ENCODE data around the gene RPS27L. TPM values are rescaled to one million over a fixed set of nuclear protein-coding genes. Genes with fewer than 3 reads are reported as not detected.

RPS27L gene
- total and polyA plus RNA-seq, 9 of the 15 experiments (the other 6 are each of a cell fraction or from before 2014, with no cell fraction given) = 72.2 to 382 (median 116) TPM

GRCh38 chr15:63109498-63109897 is 47.8 kb downstream of the RPS27L start:
- FAIRE-seq = no peak
- BruUV-seq (replicated peaks) = no TSS peak

DNA sequence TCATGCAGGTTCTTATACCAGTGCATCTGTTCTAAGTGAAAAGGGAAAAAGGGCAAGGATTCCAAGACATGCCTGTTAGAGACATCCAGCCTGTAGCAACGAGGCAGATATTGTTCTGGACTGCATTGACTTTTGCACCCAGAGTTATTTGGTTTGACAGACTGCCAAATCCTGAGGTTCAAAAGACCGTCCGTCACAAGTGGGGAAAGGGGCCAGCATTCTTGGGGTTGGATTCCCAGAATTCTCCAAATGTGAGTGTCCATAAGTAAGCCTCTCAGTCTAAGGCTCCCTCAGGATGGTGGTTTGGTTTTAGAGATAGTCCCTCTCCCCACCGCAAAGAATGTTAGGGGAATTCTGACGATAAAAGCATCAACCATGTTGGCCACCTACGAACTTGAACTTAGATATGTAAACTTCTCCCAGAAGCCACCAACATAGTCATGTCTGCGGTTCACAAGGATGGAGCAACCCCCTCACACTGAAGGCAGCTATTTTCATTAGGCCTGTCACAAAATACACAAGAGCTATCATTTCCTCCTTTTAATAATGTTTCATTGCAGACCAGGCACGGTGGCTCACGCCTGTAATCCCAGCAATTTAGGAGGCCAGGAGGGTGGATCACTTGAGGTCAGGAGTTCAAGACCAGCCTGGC is 49.3 kb downstream of the RPS27L start:
- POLR2A ChIA-PET = interaction anchor here (0.6 kb wide), 1 partner anchor 126 kb away, joined by 3 read pairs; no protein-coding TSS in a partner anchor
- TF ChIP-seq ZC3H8 (IDR thresholded peaks at IDR 0.05) = no peak
- TF ChIP-seq TCF3 (CRISPR knock-in tag; IDR thresholded peaks at IDR 0.05) = peak; percentile 61
- TF ChIP-seq CREM (IDR thresholded peaks at IDR 0.05; ENCODE audit: low read depth) = no peak
- no peak for TF ChIP-seq MTA1 (IDR thresholded peaks at IDR 0.05; ENCODE audit: borderline replicate concordance)
- no peak for TF ChIP-seq NR2C1 (IDR thresholded peaks at IDR 0.05)
- 0 out of 2 replicates have a peak, but pooled peaks have one; percentile 44 for TF ChIP-seq NR2C1 (tag; IDR thresholded peaks at IDR 0.05)
- no peak for TF ChIP-seq FIP1L1 (IDR thresholded peaks at IDR 0.05; ENCODE audit: low read depth, low read length, poor library complexity, severe bottlenecking)
- TF ChIP-seq L3MBTL2 (IDR thresholded peaks at IDR 0.05) = no peak
- TF ChIP-seq, protein P1, sequence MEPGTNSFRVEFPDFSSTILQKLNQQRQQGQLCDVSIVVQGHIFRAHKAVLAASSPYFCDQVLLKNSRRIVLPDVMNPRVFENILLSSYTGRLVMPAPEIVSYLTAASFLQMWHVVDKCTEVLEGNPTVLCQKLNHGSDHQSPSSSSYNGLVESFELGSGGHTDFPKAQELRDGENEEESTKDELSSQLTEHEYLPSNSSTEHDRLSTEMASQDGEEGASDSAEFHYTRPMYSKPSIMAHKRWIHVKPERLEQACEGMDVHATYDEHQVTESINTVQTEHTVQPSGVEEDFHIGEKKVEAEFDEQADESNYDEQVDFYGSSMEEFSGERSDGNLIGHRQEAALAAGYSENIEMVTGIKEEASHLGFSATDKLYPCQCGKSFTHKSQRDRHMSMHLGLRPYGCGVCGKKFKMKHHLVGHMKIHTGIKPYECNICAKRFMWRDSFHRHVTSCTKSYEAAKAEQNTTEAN (CRISPR knock-in tag; IDR thresholded peaks at IDR 0.05) = no peak
- 0 out of 2 replicates have a peak, but pooled peaks have one; percentile 23 for TF ChIP-seq HES1 (IDR thresholded peaks at IDR 0.05; ENCODE audit: low read depth)
- TF ChIP-seq RCOR1 (IDR thresholded peaks at IDR 0.05; ENCODE audit: borderline replicate concordance in 1 of 2, low read depth in 2 of 2, low read length in 2 of 2) = peak in 1 of 2 experiments; percentile 23; a peak in 1 of 4 replicates
- TF ChIP-seq RNF2 (IDR thresholded peaks at IDR 0.05) = no peak
- TF ChIP-seq MCM7 (IDR thresholded peaks at IDR 0.05) = no peak
- TF ChIP-seq PTBP1 (IDR thresholded peaks at IDR 0.05; ENCODE audit: low read depth, low read length) = no peak

More at GRCh38 chr15:63109498-63109897, 47.8 kb downstream of the RPS27L start:
- TF ChIP-seq CREBBP (IDR thresholded peaks at IDR 0.05; ENCODE audit: low read depth, low read length) (no peak), NFE2L1 (tag; IDR thresholded peaks at IDR 0.05; ENCODE audit: borderline replicate concordance, low read depth) (no peak), MCM5 (IDR thresholded peaks at IDR 0.05; ENCODE audit: low read depth) (no peak), RBM17 (IDR thresholded peaks at IDR 0.05; ENCODE audit: borderline replicate concordance, low read depth, low read length) (no peak), BRD9 (IDR thresholded peaks at IDR 0.05; ENCODE audit: low read depth, partially characterized antibody) (no peak)
- peaks cover 0 to 30% of the 10 kb centered on the region in 2 experiments; a peak in 4 of 5 replicates for H3K4me1 ChIP-seq (replicated peaks in 1 of 2; ENCODE audit: control insufficient read depth in 2 of 2, insufficient read depth in 2 of 2, low read length in 2 of 2)
- H3K27ac ChIP-seq (ENCODE audit: extremely low read depth, low read depth, low read length) = no peak overlapping the region
- 38% methylated on average over 2 of the region's 2 CpGs for WGBS (ENCODE audit: insufficient coverage, low coverage, missing lambda C conversion rate)
- H3K9ac ChIP-seq (ENCODE audit: insufficient read depth in 1 of 2, low read depth in 2 of 2, low read length in 2 of 2) = no peak overlapping the region
- H3K36me3 ChIP-seq (ENCODE audit: control insufficient read depth, insufficient read depth, low read length) = no peaks in the 10 kb centered on the region
- no peaks in the 10 kb centered on the region for H3K9me1 ChIP-seq (ENCODE audit: control insufficient read depth, insufficient read depth, low read length)
- ChIA-PET POLR2A (interaction anchor here (1.1 kb wide), 1 partner anchor 41 kb away, joined by 3 read pairs; no protein-coding TSS in a partner anchor), CTCF (ENCODE audit: low intra/inter-chr PET ratio) (no interaction called here)
- in situ Hi-C loops (cut with MboI) (no loop called here), intact Hi-C loops (cut with micrococcal nuclease) (no loop called here)
- no peaks in the 10 kb centered on the region for H3K79me2 ChIP-seq (ENCODE audit: control insufficient read depth, insufficient read depth, low read length)
- H3K4me2 ChIP-seq (ENCODE audit: insufficient read depth, low read length) = no peak overlapping the region
- H3K9me3 ChIP-seq (replicated peaks; ENCODE audit: control insufficient read depth, insufficient read depth, low read depth, low read length) = peaks cover 5% of the 10 kb centered on the region
- no peaks in the 10 kb centered on the region for H4K20me1 ChIP-seq (replicated peaks; ENCODE audit: control insufficient read depth, insufficient read depth, low read length)
- no peak overlapping the region for H3K4me3 ChIP-seq
- no peaks in the 10 kb centered on the region for H3K27me3 ChIP-seq (ENCODE audit: control insufficient read depth in 2 of 2, insufficient read depth in 2 of 2, low read length in 2 of 2)
- no peak overlapping the region for H2AFZ ChIP-seq (ENCODE audit: low read depth, low read length)
- no peak for ATAC-seq
- no peak for DNase-seq (ENCODE audit: extremely low read depth in 1 of 4, low spot score in 3 of 4)

More for the DNA sequence above, 49.3 kb downstream of the RPS27L start:
- peak overlapping the region; percentile 19 for H3K4me2 ChIP-seq (ENCODE audit: insufficient read depth, low read length)
- in situ Hi-C loops (cut with MboI) = no loop called here
- no peaks in the 10 kb centered on the region for H3K27me3 ChIP-seq (ENCODE audit: control insufficient read depth in 2 of 2, insufficient read depth in 2 of 2, low read length in 2 of 2)
- H3K27ac ChIP-seq (ENCODE audit: extremely low read depth, low read depth, low read length) = no peak overlapping the region
- intact Hi-C loops (cut with micrococcal nuclease) = no loop called here
- no peak for ATAC-seq
- BruUV-seq (replicated peaks) = no TSS peak
- peak in 2 of 4 experiments; percentile 27 to 57 for DNase-seq (ENCODE audit: extremely low read depth in 1 of 4, low spot score in 3 of 4)
- H4K20me1 ChIP-seq (replicated peaks; ENCODE audit: control insufficient read depth, insufficient read depth, low read length) = no peaks in the 10 kb centered on the region
- peaks cover 0 to 28% of the 10 kb centered on the region in 2 experiments; a peak in 4 of 5 replicates for H3K4me1 ChIP-seq (replicated peaks in 1 of 2; ENCODE audit: control insufficient read depth in 2 of 2, insufficient read depth in 2 of 2, low read length in 2 of 2)
- FAIRE-seq = peak; percentile 26
- peak overlapping the region; percentile 14; the same call in 1 of the 2 replicates for H2AFZ ChIP-seq (ENCODE audit: low read depth, low read length)
- no peak overlapping the region for H3K4me3 ChIP-seq
- CTCF ChIA-PET (ENCODE audit: low intra/inter-chr PET ratio) = no interaction called here
- H3K36me3 ChIP-seq (ENCODE audit: control insufficient read depth, insufficient read depth, low read length) = no peaks in the 10 kb centered on the region
- H3K9me1 ChIP-seq (ENCODE audit: control insufficient read depth, insufficient read depth, low read length) = no peaks in the 10 kb centered on the region
- no peak overlapping the region for H3K9ac ChIP-seq (ENCODE audit: insufficient read depth in 1 of 2, low read depth in 2 of 2, low read length in 2 of 2)
- H3K9me3 ChIP-seq (replicated peaks; ENCODE audit: control insufficient read depth, insufficient read depth, low read depth, low read length) = peaks cover 7% of the 10 kb centered on the region
- 20% methylated on average over 9 of the region's 9 CpGs for WGBS (ENCODE audit: insufficient coverage, low coverage, missing lambda C conversion rate)
- H3K79me2 ChIP-seq (ENCODE audit: control insufficient read depth, insufficient read depth, low read length) = no peaks in the 10 kb centered on the region

Data from K562 (cell line).